IPS-11a (cell line): ENCODE results near the gene SNX30.
"Not testable (repeated sequence)": the region's sequence is repeated elsewhere in the genome, so short reads cannot be mapped to it uniquely, and the experiment has no call there.

ENCODE experiments used
- H3K4me3 ChIP-seq: one replicate; pipeline ENCODE4 v1.5.1; 2013; ENCODE audit warnings: low read depth, low read length, control low read depth

Gene SNX30, protein sequence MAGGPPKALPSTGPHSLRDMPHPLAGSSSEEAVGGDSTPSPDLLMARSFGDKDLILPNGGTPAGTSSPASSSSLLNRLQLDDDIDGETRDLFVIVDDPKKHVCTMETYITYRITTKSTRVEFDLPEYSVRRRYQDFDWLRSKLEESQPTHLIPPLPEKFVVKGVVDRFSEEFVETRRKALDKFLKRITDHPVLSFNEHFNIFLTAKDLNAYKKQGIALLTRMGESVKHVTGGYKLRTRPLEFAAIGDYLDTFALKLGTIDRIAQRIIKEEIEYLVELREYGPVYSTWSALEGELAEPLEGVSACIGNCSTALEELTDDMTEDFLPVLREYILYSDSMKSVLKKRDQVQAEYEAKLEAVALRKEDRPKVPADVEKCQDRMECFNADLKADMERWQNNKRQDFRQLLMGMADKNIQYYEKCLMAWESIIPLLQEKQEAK

DNA sequence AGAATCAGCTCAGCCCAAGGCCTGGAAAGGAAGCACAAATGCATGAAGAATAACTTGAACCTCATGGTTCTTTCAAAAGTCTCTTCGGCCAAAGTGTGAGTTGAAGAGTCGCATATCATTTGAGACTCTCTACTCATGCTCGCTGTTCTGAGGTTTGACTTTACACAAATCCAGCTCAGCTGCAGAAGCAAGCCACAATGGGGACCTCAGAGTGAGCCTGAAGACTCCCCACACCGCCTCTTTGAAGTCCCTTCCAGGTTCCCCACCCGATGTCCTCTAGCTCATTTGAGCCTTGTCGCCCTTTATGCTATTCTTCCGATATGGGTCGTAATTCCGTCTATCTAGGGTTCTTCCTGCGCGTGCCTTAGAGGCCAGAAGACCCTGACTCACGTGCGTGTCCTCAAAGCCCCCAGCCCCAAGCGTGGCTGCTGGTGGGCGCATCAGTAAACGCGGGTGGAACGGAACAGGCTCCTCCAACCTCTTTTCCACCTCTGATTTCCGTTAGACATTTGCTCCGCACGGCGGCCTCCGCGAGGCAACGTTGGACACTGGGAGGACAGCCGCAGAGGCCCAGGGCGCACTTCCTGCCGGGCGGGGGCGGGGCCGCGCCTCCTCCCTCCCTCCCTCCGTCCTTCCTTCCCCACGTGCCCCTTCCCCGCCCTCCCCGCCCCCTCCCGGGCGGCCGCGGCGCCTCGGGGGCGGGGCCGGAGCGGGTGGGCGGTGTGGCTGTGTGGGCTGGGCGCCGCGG lies at the start of gene SNX30:
Gene SNX30, plus strand, starts transcription at position 745 of the 748 bp plus-strand sequence. CDS start 242 bp downstream, outside the sequence.
- H3K4me3 ChIP-seq: peak within 1 kb of the TSS; percentile 73

DNA sequence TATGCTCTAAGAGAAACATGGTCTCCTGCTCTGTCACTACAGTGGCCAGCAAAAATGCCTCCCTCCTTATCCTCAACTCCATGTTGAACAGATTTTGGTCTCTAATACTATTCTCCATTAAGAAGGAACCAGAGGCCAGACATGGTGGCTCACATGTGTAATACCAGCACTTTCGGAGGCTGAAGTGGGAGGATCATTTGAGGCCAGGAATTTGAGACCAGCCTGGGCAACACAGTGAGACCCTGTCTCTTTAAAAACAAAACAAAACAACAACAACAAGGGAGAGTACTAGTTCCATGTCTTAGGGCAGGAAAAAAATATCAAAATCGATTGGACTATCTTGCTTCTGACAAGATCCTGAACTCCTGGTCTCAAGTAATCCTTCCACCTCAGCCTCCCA lies 47.3 kb upstream of the SNX30 start:
- no peak overlapping the region for H3K4me3 ChIP-seq

DNA sequence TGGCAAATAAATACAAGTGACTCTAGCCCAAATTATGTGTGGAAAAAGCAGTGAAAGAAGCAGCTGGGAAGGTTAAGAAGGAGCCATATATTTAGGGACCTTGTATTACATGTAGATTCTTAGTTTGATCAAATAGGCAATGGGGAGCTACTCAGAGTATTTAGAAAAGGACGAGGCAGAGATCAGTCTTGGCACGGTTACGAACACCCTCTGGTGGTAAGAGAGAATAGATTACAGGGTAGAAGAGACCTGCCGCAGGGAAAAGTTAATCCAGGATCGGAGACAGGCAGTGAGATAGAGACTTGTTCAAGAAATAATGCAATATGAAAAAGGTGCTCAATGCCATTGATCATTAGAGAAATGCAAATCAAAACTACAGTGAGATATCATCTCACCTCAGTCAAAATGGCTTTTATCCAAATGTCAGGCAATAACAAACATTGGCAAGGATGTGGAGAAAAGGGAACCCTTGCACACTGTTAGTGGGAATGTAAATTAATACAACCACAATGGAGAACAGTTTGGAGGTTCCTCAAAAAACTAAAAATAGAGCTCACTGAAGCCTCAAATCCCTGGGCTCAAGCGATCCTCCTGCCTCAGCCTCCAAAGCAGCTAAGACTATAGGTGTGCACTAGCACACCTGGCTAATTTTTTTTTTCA lies 44.7 kb upstream of the SNX30 start:
- no peak overlapping the region for H3K4me3 ChIP-seq

DNA sequence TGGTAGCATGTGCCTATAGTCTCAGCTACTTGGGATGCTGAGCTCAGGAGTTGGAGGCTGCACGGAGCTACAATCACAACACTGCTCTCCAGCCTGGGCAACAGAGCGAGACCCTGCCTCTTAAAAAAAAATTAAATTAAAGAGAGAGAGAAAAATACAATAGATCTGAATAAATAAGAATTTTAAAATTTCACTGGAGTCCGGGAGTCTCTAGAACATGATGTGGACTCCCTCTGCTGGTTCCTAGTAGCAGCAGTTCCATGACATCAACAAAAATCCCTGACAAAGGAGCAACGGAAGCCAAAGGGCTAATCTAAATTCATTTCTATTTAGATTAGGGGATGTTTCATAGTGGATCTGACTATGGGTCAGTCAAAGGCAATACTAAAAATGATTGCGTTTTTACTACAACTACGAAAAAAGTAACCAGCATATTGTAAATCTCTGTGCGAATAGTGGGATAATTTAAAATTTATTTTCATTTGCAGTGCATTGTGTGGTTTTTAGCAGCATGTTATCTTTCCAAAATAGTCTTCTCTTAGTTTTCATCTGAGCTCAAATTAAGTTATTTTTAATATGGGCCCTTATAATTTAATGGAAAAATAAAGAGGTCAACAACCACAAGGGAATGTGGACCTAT lies 39.4 kb upstream of the SNX30 start:
- no peak overlapping the region for H3K4me3 ChIP-seq

DNA sequence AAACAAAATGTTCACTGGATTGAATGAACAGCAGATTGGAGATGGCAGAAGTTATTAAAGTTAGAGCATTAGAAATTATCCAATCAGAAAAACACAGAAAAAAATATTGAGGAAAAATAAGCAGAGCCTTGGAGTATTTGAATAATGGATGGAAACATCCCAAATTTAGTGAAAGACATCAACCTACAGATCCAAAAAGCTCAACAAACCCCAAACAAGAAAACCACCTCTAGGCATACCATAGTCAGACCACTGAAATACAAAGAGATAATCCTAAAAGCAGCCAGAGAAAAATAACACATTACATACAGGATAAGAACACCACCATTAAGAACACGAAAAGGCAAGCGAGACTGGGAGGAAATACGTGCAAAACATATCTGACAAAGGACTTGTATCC lies 37.9 kb upstream of the SNX30 start:
- no peak overlapping the region for H3K4me3 ChIP-seq

DNA sequence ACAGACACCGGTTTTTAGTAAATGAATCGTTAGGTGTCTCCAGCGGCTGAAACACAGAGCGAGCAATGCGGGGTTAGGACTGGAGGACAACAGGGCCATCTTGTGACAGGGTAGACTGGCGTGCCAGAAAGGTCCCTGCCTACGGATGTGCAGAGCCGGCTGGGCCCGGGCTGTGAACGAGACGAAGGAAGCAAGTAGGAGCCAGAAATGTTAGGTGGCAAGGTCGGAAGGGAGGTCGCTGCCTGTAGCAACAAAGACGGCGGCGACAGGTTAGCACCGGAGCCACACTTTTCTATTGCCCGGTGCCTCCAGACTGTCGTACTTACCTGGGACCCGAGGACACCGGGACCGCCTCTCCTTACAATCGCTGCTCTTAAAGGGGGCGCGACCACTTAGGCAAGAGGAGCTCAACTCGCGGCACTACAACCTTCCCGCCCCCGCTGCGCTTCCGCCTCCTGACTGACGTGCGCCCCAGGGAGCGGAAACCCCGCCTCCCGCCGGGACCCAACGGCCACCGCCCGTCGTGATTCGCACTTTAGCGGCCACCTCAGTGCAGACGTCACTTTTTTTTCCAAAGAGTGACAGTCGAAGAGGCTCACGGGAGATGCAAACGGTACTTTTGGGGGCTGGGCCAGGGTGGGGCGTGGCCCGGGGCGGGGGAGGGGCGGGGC lies 32.8 kb upstream of the SNX30 start, which contains the start of gene INIP:
Gene INIP, minus strand, starts transcription at position 457 of the 671 bp plus-strand sequence. CDS start 1,632 bp downstream, outside the sequence.
- peak within 1 kb of the TSS; percentile 81 for H3K4me3 ChIP-seq

DNA sequence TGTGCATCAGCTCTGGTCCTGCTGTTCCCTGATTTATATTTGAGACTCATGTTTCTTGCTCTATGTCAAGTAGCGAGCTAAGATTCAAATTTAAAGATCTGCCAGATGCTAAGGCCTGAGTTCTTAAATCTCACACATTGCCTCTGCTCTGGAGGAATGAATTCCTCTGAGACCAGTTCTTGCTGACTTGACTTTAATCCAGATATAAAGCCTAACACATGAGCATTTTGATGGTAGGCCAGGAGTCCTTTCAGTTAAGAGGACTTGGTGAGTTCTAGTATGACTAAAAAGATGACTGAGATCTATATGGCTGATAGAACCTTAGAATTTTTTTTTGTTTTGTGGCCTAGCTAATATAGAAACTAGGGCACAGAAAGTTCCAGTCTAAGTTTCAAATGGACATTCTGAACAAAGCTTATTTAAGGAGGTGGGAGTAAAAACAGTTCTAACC lies 31.3 kb upstream of the SNX30 start:
- no peak overlapping the region for H3K4me3 ChIP-seq

DNA sequence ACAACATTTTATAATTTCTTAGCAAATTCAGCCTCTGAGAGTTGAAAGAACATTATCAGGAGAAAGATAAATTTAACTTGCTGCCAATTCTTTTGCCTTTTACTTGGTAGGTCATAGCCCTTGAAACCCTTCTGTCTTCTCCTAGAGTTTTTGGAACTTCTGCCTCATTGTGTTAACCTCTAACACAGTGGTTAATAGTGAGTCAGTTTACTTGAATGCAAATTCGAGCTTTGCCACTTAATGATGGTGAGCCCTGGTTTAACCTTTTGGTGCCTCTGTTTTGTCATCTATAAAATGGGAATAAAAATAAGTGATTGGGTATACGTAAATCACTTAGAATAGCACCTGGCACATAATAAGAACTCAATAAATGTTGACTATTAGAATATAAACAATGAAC lies 30.9 kb upstream of the SNX30 start:
- no peak overlapping the region for H3K4me3 ChIP-seq

DNA sequence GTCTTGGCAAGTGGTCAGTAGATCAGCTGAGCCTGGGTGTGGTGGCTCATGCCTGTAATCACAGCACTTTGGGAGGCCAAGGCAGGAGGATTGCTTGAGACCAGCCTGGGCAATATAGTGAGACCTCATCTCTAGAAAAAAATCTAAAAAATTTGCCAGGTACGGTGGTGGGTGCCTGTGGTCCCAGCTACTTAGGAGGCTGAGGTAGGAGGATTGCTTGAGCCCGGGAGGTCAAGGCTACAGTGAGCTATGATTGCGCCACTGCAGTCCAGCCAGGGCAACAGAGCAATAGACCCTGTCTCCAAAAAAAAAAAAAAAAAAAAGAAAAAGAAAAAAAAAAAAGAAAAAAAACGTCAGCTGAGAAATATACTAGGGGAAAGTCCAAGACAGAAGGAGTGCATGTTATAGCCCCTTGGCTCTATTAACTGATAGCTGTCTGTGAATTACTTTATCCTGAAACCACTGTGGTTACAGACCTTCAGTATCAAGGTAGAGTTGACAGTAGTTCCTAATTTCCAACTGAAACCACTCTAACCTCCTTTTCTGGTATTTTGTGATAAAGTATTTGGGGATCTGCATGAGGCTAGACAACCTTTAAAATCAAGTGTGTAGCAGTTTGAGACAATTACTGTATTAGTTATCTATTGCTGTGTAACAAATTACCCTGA lies 30.3 kb upstream of the SNX30 start:
- H3K4me3 ChIP-seq: no peak overlapping the region

DNA sequence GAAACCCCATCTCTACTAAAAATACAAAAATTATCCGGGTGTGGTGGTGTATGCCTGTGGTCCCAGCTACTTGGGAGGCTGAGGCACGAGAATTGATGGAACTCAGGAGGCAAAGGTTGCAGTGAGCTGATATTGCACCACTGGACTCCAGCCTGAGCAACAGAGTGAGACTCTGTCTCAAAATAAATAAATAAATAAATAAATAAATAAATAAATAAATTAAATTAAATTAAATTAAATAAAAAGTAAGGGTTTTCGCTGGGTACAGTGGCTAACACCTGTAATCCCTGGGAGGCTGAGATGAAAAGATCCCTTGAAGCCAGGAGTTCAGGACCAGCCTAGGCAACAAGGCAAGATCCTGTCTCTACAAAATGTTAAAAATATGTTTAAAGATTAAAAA lies 27.8 kb upstream of the SNX30 start:
- H3K4me3 ChIP-seq: not testable (repeated sequence)

DNA sequence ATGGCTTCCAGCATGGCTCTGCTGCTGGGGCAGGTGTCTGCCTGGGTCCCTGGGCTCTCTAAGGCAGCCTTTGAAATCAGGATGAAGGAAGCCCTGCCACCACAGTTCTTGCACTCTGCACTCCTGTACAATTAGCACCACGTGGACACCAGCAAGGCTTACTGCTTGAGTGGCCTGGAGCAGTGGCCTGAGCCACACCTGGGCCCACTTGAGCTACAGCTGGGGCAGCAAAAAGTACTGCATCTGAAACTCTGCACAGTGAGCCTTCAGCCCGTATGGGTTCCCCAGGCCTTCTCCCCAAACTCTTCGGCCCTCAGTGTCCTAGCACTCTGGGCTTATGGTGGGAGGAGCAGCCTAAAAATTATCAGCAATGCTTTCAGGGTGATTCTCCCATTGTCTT lies 24.6 kb upstream of the SNX30 start:
- H3K4me3 ChIP-seq: no peak overlapping the region

DNA sequence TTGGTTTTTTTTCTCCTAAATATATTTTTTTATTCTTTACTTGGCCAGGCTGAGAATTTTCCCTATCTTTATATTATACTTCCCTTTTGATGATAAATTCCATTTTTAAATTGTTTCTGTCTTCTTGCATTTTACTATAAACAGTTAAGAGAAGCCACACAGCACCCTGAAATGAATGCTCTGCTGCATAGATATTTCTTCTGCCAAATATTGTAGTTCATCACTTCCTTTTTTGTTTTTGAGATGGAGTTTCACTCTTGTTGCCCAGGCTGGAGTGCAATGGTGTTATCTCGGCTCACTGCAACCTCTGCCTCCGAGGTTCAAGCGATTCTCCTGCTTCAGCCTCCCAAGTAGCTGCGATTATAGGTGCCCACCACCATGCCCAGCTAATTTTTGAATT lies 24.1 kb upstream of the SNX30 start:
- H3K4me3 ChIP-seq: no peak overlapping the region

DNA sequence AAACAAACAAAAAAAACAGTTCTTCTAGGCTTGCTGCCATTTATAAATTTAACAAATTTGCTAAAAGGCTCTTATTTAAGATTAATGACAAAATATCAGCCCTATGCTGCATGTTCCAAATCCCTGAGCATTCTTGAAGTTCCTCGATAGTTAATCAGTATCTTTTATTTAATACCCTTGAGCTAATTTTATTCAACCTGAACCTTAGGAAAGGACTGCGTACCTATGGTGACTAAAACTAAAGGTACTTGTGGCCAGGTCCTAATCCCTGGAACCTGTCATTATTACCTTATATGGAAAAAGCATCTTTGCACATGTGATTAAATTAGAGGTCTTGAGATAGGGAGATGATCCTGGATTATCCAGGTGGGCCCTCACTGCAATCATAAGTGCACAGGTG lies 22.2 kb upstream of the SNX30 start:
- H3K4me3 ChIP-seq: no peak overlapping the region

DNA sequence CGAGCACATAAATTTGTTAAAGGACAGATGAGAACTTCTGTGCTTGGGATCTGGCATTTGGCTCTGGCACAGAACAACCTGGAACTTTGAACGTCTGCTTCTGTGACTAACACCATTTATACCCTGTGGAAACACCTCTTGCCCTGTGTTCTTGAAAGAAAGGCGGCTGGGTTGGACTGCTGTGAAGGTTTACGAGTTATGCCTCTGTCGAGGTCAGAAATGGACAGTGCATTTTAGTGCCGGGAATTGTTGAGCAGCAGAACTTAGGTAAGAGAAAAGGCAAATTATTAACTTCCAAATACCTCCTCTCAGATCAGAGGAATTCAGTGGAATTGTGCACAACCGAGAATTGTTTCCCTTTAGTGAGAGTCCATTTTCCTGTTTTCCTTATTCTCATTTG lies 18.6 kb upstream of the SNX30 start:
- H3K4me3 ChIP-seq: no peak overlapping the region

DNA sequence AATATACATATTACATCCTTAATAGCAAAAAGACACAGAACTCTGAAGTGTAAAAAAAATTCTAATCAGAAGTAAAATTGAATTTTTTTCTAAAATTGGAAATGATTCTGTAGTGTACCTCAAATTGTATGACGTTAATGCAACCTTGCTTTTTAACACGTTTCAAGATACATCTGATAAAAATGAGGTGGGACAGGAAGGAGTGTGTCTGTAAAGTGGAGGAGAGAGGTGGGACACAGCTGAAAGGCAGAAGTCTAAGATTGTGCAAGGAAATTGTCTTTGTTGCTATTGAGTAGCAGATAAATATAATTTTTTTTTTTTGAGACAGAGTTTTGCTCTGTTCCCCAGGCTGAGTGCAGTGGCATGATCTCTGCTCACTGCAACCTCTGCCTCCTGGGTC lies 15.7 kb upstream of the SNX30 start:
- H3K4me3 ChIP-seq: no peak overlapping the region

DNA sequence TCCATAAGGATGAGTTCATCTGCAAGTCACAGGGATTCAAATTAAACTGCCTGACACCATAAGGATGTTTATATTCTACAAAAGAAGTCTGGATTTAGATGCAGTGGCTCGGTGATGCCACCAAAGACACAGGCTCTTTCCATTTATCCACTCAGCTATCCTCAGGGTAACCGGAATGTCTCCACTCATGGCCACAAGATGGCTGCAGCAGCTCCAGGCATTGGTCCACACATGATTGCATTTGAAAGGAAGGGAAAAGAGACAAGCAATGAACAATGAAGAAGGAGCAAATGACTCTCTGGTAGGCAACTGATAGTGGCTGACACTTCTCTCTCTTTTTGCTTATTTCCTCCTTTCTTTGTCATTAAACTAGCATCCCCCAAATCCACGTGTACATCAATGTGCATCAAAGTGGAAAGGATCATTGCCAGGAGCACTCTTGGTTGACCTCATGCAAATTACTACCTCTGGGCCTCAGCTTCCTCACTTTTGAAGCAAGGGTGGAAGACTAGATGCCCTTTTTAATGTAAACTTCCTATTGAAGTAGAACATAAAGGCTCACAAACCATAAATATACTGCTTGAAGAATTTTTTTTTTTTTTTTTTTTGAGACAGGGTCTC lies 7.2 kb upstream of the SNX30 start:
- no peak overlapping the region for H3K4me3 ChIP-seq

DNA sequence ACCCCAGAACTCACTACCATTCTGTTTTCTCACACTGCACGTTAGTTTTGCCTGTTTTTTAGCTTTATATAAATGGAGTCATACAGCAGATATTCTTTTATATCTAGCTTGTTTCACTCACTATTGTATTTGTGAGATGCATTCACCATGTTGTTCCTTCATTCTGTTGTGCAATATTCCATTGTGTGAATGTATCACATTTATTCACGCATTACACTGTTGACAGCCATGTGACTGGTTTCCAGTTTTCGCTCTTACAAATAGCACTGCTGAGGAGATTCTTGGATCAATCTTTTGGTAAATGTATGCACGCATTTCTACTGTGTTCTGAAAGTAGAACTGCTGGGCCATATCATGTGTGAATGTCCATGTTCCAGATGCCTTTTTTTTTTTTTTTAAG lies 6.4 kb upstream of the SNX30 start:
- no peak overlapping the region for H3K4me3 ChIP-seq

DNA sequence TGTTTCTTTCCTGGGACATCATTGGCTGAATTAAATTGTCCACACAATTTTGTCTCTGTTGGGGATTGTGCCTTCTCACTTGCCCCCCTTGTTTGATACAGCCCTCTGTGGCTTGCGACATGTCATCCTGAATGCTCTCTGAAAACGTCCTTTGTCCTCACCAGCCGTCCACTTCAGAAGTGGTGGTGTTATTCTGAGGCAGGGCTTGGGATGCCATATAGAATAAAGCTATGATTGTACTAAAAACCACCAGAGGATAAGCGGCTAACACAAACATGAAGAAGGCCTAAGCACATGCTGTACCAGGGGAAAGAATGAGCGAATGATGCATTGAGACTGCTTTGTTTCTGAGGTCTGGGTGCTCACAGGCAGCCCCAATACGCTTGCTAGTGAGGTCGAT lies 3.5 kb upstream of the SNX30 start:
- H3K4me3 ChIP-seq: no peak overlapping the region

DNA sequence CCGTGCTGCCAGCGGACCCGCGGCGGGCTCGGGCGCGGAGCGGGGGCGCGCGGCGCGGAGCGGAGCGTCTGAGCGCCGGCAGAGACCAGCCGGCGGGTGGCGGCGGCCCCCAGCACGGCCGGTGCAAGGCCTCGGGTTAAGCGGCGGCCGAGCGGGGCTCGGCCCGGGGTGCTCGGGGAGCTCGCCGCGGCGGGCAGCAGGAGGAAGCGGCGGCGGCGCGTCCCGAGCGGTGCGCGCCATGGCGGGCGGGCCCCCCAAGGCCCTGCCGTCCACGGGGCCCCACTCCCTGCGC lies 150 bp downstream of the SNX30 start:
- H3K4me3 ChIP-seq: peak overlapping the region; percentile 71
